Measurements from ENCODE around the gene OLIG2. TPM values are rescaled to one million over a fixed set of nuclear protein-coding genes. Genes with fewer than 3 reads are reported as not detected.

OLIG2 gene
- total RNA-seq, 1 donor from 2014 or later: 21.4 TPM

DNA sequence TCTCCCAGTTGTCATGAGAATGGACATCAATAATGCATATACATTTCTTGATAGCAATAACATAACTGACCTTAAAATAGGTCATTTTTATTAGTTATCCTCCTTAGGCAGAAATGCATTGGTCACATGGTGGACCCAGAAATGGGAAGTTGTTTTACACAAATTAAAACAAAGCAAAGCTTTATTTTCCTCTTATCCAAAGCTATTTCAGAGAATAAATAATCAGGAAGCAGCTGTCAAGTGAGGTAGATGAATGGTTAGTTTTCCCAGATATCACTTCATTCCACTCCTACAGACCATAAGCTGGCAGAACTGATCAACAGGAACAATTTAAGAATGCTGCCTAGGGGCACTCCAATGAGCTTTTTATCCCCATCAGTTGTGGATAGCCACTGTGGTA is 28.2 kb downstream of the OLIG2 start:
- no peak overlapping the region for H3K4me3 Mint-ChIP-seq (ENCODE audit: unreplicated experiment)
- DNase-seq: no peak
- H3K9me3 Mint-ChIP-seq (ENCODE audit: unreplicated experiment): peaks cover 5% of the 10 kb centered on the region
- H3K27ac Mint-ChIP-seq (ENCODE audit: unreplicated experiment): no peak overlapping the region
- H3K4me1 Mint-ChIP-seq (ENCODE audit: low read depth, unreplicated experiment): peaks cover 24% of the 10 kb centered on the region
- TF ChIP-seq, protein P1, sequence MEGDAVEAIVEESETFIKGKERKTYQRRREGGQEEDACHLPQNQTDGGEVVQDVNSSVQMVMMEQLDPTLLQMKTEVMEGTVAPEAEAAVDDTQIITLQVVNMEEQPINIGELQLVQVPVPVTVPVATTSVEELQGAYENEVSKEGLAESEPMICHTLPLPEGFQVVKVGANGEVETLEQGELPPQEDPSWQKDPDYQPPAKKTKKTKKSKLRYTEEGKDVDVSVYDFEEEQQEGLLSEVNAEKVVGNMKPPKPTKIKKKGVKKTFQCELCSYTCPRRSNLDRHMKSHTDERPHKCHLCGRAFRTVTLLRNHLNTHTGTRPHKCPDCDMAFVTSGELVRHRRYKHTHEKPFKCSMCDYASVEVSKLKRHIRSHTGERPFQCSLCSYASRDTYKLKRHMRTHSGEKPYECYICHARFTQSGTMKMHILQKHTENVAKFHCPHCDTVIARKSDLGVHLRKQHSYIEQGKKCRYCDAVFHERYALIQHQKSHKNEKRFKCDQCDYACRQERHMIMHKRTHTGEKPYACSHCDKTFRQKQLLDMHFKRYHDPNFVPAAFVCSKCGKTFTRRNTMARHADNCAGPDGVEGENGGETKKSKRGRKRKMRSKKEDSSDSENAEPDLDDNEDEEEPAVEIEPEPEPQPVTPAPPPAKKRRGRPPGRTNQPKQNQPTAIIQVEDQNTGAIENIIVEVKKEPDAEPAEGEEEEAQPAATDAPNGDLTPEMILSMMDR (IDR thresholded peaks at IDR 0.05; ENCODE audit: partially characterized antibody, unreplicated experiment): no peak
- H3K27me3 Mint-ChIP-seq (ENCODE audit: unreplicated experiment): peaks cover 2% of the 10 kb centered on the region
- H3K36me3 Mint-ChIP-seq (ENCODE audit: unreplicated experiment): no peaks in the 10 kb centered on the region

DNA sequence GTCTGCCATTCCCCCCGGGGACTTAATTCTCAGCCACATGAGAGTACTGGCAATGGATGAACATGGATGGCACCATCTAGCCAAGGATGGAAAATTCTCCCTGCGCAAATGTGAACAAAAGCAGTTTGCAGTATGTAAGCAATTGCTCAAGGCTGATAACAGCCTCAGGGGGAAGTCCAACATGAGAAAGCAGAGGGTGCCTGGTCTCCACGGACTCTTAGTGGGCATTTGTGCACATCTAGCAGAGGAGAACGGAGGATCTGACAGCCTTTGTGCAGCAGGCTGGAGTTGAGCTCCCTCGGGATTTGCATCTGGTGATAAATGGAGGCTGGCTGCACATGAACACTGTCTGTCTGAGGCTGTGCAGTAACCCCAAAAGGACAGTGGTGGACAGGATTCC is 30.3 kb downstream of the OLIG2 start:
- H3K4me3 Mint-ChIP-seq (ENCODE audit: unreplicated experiment): no peak overlapping the region
- H3K27ac Mint-ChIP-seq (ENCODE audit: unreplicated experiment): no peak overlapping the region
- no peaks in the 10 kb centered on the region for H3K36me3 Mint-ChIP-seq (ENCODE audit: unreplicated experiment)
- peaks cover 7% of the 10 kb centered on the region for H3K9me3 Mint-ChIP-seq (ENCODE audit: unreplicated experiment)
- TF ChIP-seq, protein P1 (IDR thresholded peaks at IDR 0.05; ENCODE audit: partially characterized antibody, unreplicated experiment): no peak
- no peak for DNase-seq
- peaks cover 22% of the 10 kb centered on the region for H3K4me1 Mint-ChIP-seq (ENCODE audit: low read depth, unreplicated experiment)
- H3K27me3 Mint-ChIP-seq (ENCODE audit: unreplicated experiment): peaks cover 2% of the 10 kb centered on the region

DNA sequence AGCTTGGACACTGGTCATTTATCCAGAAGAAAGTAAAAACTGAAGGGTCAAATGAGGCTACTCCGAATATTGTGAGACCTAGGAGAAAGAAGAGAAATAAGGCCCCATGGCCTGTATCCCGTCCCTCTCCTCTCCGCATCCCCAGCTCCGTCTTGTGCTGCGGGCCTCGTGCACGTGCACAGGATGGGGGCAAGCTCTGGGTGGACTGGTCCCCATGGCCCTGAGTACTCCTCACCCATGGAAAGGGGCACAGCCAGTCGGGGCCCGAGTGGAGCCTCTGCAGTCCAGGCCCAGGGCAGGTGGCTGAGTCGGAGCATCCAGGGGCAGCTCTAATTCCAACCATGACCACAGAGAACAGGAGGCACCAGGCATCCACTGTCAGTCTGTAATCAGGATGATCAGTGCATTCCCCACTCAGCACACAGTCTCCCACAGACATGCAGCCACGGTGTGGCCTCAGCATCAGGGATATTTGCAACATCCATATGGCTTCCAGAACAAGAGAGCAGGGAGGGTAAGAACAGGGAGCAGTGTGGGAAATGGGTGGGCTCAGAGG is 31.7 kb downstream of the OLIG2 start:
- Mint-ChIP-seq H3K4me1 (ENCODE audit: low read depth, unreplicated experiment) (peaks cover 14% of the 10 kb centered on the region), H3K36me3 (ENCODE audit: unreplicated experiment) (no peaks in the 10 kb centered on the region), H3K27me3 (ENCODE audit: unreplicated experiment) (peaks cover 7% of the 10 kb centered on the region), H3K4me3 (ENCODE audit: unreplicated experiment) (no peak overlapping the region), H3K27ac (ENCODE audit: unreplicated experiment) (no peak overlapping the region), H3K9me3 (ENCODE audit: unreplicated experiment) (peaks cover 2% of the 10 kb centered on the region)
- DNase-seq: no peak
- TF ChIP-seq, protein P1 (IDR thresholded peaks at IDR 0.05; ENCODE audit: partially characterized antibody, unreplicated experiment): no peak

DNA sequence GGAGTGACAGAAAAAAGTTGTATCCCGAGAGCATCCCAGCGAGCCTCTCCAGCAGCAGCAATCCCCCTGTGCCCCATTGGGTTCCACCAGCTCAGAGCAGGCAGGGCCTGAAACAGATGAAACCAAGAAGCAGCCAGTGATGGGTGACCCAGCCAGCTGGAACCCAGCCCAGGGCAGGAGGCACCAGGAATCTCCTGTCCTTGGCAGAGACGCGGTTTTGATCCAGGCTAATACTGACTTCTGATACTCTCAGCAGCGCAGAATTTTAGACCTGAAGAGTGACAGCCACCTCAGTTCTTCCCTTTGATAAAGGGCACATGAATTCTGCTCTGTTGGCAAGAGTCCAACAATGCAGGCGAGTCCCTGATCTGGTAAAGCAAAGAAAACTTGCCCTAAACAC is 32.8 kb downstream of the OLIG2 start:
- Mint-ChIP-seq H3K4me3 (ENCODE audit: unreplicated experiment) (no peak overlapping the region), H3K9me3 (ENCODE audit: unreplicated experiment) (peaks cover 2% of the 10 kb centered on the region), H3K27ac (ENCODE audit: unreplicated experiment) (no peak overlapping the region), H3K36me3 (ENCODE audit: unreplicated experiment) (no peaks in the 10 kb centered on the region), H3K27me3 (ENCODE audit: unreplicated experiment) (peaks cover 9% of the 10 kb centered on the region), H3K4me1 (ENCODE audit: low read depth, unreplicated experiment) (peaks cover 13% of the 10 kb centered on the region)
- no peak for DNase-seq
- TF ChIP-seq, protein P1 (IDR thresholded peaks at IDR 0.05; ENCODE audit: partially characterized antibody, unreplicated experiment): no peak

DNA sequence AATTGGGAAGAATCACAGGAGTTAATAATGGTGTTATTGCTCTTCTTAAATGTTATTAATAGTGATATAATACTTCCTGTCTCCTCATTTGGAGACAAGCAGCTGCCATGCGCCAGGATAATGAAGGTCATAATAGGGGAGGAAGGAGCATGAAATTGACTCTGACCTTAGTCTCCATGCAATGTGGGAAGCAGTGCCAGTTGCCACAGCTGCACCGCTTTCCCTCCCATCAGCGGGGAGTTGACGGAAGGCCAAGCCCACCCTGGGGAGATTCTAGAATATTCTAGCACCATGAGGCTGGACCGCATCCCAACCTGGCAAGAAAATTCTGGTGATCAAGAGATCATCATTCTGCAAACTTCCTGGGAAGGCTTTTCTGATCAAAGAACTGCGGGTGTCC is 33.2 kb downstream of the OLIG2 start:
- TF ChIP-seq, protein P1 (IDR thresholded peaks at IDR 0.05; ENCODE audit: partially characterized antibody, unreplicated experiment): no peak
- H3K36me3 Mint-ChIP-seq (ENCODE audit: unreplicated experiment): no peaks in the 10 kb centered on the region
- no peak overlapping the region for H3K27ac Mint-ChIP-seq (ENCODE audit: unreplicated experiment)
- peaks cover 2% of the 10 kb centered on the region for H3K9me3 Mint-ChIP-seq (ENCODE audit: unreplicated experiment)
- no peak for DNase-seq
- H3K4me1 Mint-ChIP-seq (ENCODE audit: low read depth, unreplicated experiment): peaks cover 13% of the 10 kb centered on the region
- no peak overlapping the region for H3K4me3 Mint-ChIP-seq (ENCODE audit: unreplicated experiment)
- H3K27me3 Mint-ChIP-seq (ENCODE audit: unreplicated experiment): peaks cover 9% of the 10 kb centered on the region

Measured in glutamatergic neuron (in vitro differentiated cells).